ENCODE measurements around the gene KCNC3. TPM values are rescaled to one million over a fixed set of nuclear protein-coding genes. Genes with fewer than 3 reads are reported as not detected.

Gene KCNC3
- total RNA-seq, 1 experiment from 2014 or later = 17.3 TPM

DNA sequence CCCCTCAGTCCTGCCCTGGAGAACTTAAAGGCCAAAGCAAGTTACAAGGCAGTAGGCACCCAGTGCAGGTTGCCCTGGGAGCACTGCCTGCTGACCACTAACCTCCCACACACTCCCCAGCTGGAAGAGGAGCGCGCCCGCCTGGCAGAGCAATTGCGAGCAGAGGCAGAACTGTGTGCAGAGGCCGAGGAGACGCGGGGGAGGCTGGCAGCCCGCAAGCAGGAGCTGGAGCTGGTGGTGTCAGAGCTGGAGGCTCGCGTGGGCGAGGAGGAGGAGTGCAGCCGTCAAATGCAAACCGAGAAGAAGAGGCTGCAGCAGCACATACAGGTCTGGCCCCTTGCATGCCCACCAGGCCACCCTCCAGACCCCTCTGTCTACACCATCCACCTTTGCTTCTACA is 61.1 kb downstream of the KCNC3 start:
- no peaks in the 10 kb centered on the region for H3K79me2 ChIP-seq (ENCODE audit: insufficient read depth, low read length)
- no peak overlapping the region for H3K14ac ChIP-seq (ENCODE audit: insufficient read depth, low read length)
- Mint-ChIP-seq H3K36me3 (ENCODE audit: insufficient read depth in 1 of 3, low read depth in 3 of 3) (peaks cover 20 to 37% (median 23%) of the 10 kb centered on the region in 3 experiments; a peak in 6 of 7 replicates), H3K4me3 (no peak overlapping the region), H3K27me3 (ENCODE audit: low read depth) (no peaks in the 10 kb centered on the region; the same call in 1 of the 2 replicates), H3K27ac (no peak overlapping the region), H3K4me1 (peaks cover 0 to 6% of the 10 kb centered on the region in 2 experiments), H3K9me3 (no peaks in the 10 kb centered on the region)
- no peak overlapping the region for H4K8ac ChIP-seq (replicated peaks; ENCODE audit: insufficient read length, low read depth, low read length)
- TF ChIP-seq, protein P1, sequence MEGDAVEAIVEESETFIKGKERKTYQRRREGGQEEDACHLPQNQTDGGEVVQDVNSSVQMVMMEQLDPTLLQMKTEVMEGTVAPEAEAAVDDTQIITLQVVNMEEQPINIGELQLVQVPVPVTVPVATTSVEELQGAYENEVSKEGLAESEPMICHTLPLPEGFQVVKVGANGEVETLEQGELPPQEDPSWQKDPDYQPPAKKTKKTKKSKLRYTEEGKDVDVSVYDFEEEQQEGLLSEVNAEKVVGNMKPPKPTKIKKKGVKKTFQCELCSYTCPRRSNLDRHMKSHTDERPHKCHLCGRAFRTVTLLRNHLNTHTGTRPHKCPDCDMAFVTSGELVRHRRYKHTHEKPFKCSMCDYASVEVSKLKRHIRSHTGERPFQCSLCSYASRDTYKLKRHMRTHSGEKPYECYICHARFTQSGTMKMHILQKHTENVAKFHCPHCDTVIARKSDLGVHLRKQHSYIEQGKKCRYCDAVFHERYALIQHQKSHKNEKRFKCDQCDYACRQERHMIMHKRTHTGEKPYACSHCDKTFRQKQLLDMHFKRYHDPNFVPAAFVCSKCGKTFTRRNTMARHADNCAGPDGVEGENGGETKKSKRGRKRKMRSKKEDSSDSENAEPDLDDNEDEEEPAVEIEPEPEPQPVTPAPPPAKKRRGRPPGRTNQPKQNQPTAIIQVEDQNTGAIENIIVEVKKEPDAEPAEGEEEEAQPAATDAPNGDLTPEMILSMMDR (conservative IDR thresholded peaks at IDR 0.05) = no peak
- no peak overlapping the region for H2BK15ac ChIP-seq (ENCODE audit: low read depth, low read length)
- H3K27me3 ChIP-seq (ENCODE audit: insufficient read depth, low read length) = no peaks in the 10 kb centered on the region
- no peaks in the 10 kb centered on the region for H4K20me1 ChIP-seq (ENCODE audit: control insufficient read depth, insufficient read depth, insufficient read length)
- no peaks in the 10 kb centered on the region for H3K23me2 ChIP-seq (ENCODE audit: insufficient read length, low read depth, low read length, poor library complexity, severe bottlenecking)
- H3K4me2 ChIP-seq (ENCODE audit: insufficient read depth, insufficient read length, low read length) = no peak overlapping the region
- no peaks in the 10 kb centered on the region for H3K79me1 ChIP-seq (ENCODE audit: insufficient read depth, low read depth, low read length, poor library complexity, severe bottlenecking)
- H3K9me3 ChIP-seq (ENCODE audit: control insufficient read depth, low read depth, low read length) = no peaks in the 10 kb centered on the region
- no peak overlapping the region for H3K23ac ChIP-seq (ENCODE audit: insufficient read length, low read depth, low read length)
- no peak overlapping the region for H2BK120ac ChIP-seq (ENCODE audit: low read depth, low read length, poor library complexity, severe bottlenecking)
- H3K9ac ChIP-seq (ENCODE audit: extremely low read depth, insufficient read length, low read length) = no peak overlapping the region
- H3K56ac ChIP-seq (ENCODE audit: insufficient read length, low read depth, low read length) = no peak overlapping the region
- no peak for DNase-seq
- H2BK12ac ChIP-seq (ENCODE audit: insufficient read length, low read depth, low read length) = no peak overlapping the region
- no peak overlapping the region for H3K27ac ChIP-seq (ENCODE audit: insufficient read length, low read depth, low read length)
- H3K4me1 ChIP-seq (ENCODE audit: insufficient read depth, low read length) = no peaks in the 10 kb centered on the region
- WGBS (ENCODE audit: extremely low coverage, insufficient read length, low lambda C conversion rate) = no CpG with 5 or more reads among the region's 13 CpGs
- no peak overlapping the region for H4K91ac ChIP-seq (ENCODE audit: insufficient read length, low read depth, low read length)
- H3K18ac ChIP-seq (ENCODE audit: insufficient read length, low read depth, low read length) = no peak overlapping the region
- H2BK5ac ChIP-seq (ENCODE audit: insufficient read length, low read length) = no peak overlapping the region
- H4K5ac ChIP-seq (ENCODE audit: insufficient read length, low read depth, low read length) = no peak overlapping the region
- no peak overlapping the region for H3K4ac ChIP-seq (ENCODE audit: low read depth, low read length)
- H2AFZ ChIP-seq (ENCODE audit: low read length) = no peak overlapping the region
- H2BK20ac ChIP-seq (ENCODE audit: low read depth, low read length, poor library complexity, severe bottlenecking) = no peak overlapping the region
- H3T11ph ChIP-seq (ENCODE audit: low read length) = no peak overlapping the region
- H2AK5ac ChIP-seq (ENCODE audit: insufficient read length, low read length) = no peak overlapping the region
